WERI-Rb-1 (cell line): ENCODE data around the gene OTP.

Experiments used
- DNase-seq: peaks from one replicate; pipeline ENCODE4 v3.0.0-alpha.2; 2020
- H3K27ac ChIP-seq: fragments of 250-450 bp; sonication (Bioruptor Pico); 2 replicates; pipeline ENCODE4 v1.5.1; 2020; ENCODE audit warnings: mild to moderate bottlenecking, moderate library complexity
- H3K27me3 ChIP-seq: fragments of 250-450 bp; sonication (Bioruptor Pico); 2 replicates; pipeline ENCODE4 v1.5.1; 2021; ENCODE audit warnings: mild to moderate bottlenecking, low read depth, moderate library complexity; ENCODE audit not compliant: insufficient read depth, severe bottlenecking
- H3K36me3 ChIP-seq: fragments of 250-450 bp; sonication (Bioruptor Pico); 2 replicates; pipeline ENCODE4 v1.5.1; 2020; ENCODE audit warnings: mild to moderate bottlenecking, moderate library complexity
- H3K4me3 ChIP-seq: 2 replicates; pipeline ENCODE4 v1.5.1; 2011; ENCODE audit warnings: low read depth, mild to moderate bottlenecking, control low read depth, low read length
- H3K9me3 ChIP-seq: fragments of 250-450 bp; sonication (Bioruptor Pico); 2 replicates; pipeline ENCODE4 v1.5.1; 2021; ENCODE audit warnings: mild to moderate bottlenecking, moderate library complexity; ENCODE audit not compliant: severe bottlenecking
- CTCF ChIP-seq: IDR thresholded peaks from 2 replicates; pipeline ENCODE4 v1.5.1; 2011; ENCODE audit warnings: low read depth, mild to moderate bottlenecking, control low read depth, inconsistent platforms, low read length

Gene OTP

GRCh38 chr5:77637998-77638762 lies at the start of gene OTP:
TSS of gene OTP (minus strand) at chr5:77638713. CDS start at chr5:77638549, 164 bp downstream.
- Histone ChIP-seq H3K27me3 (peaks cover 9% of the 10 kb centered on the region), H3K36me3 (no peaks in the 10 kb centered on the region), H3K9me3 (no peaks in the 10 kb centered on the region), H3K27ac (no peak within 1 kb of the TSS), H3K4me3 (peak within 1 kb of the TSS; percentile 50)
- TF ChIP-seq CTCF, result no peak
- no peak for DNase-seq

GRCh38 chr5:77683171-77683732 lies 44.7 kb upstream of the OTP start:
- Histone ChIP-seq H3K4me3 (no peak overlapping the region), H3K9me3 (no peaks in the 10 kb centered on the region), H3K27me3 (no peaks in the 10 kb centered on the region), H3K27ac (no peak overlapping the region), H3K36me3 (peaks cover 2% of the 10 kb centered on the region)
- TF ChIP-seq CTCF, result no peak
- no peak for DNase-seq

- Histone ChIP-seq H3K36me3 (no peaks in the 10 kb centered on the region), H3K4me3 (no peak overlapping the region), H3K27ac (no peak overlapping the region), H3K27me3 (no peaks in the 10 kb centered on the region), H3K9me3 (no peaks in the 10 kb centered on the region)
- no peak for DNase-seq
- TF ChIP-seq CTCF, result no peak
These were observed 32.0 kb upstream of the OTP start for GRCh38 chr5:77670526-77670925.

GRCh38 chr5:77669677-77670076 lies 31.2 kb upstream of the OTP start:
- no peak overlapping the region for H3K4me3 ChIP-seq
- no peaks in the 10 kb centered on the region for H3K9me3 ChIP-seq
- H3K36me3 ChIP-seq, result no peaks in the 10 kb centered on the region
- H3K27ac ChIP-seq, result no peak overlapping the region
- no peaks in the 10 kb centered on the region for H3K27me3 ChIP-seq
- no peak for TF ChIP-seq CTCF
- DNase-seq, result no peak

- no peaks in the 10 kb centered on the region for H3K9me3 ChIP-seq
- DNase-seq, result no peak
- no peaks in the 10 kb centered on the region for H3K36me3 ChIP-seq
- H3K4me3 ChIP-seq, result no peak overlapping the region
- TF ChIP-seq CTCF, result no peak
- H3K27ac ChIP-seq, result no peak overlapping the region
- no peaks in the 10 kb centered on the region for H3K27me3 ChIP-seq
These were observed 24.8 kb upstream of the OTP start for GRCh38 chr5:77663090-77663863.
